SH-SY5Y (cell line): ENCODE measurements around the gene ZNF135.

Experiments used
- GATA2 ChIP-seq: IDR thresholded peaks from 2 replicates; pipeline ENCODE4 v1.6.1; 2011; ENCODE audit warnings: mild to moderate bottlenecking, low read depth, low read length
- GATA3 ChIP-seq: IDR thresholded peaks from 2 replicates; pipeline ENCODE4 v1.6.1; 2011; ENCODE audit warnings: low read depth, mild to moderate bottlenecking, low read length, moderate library complexity

- TF ChIP-seq GATA3 (no peak), GATA2 (no peak)
Observed at GRCh38 chr19:58093071-58093470, 34.0 kb downstream of the ZNF135 start.
